ENCODE data around the gene MACROD1.

DNA sequence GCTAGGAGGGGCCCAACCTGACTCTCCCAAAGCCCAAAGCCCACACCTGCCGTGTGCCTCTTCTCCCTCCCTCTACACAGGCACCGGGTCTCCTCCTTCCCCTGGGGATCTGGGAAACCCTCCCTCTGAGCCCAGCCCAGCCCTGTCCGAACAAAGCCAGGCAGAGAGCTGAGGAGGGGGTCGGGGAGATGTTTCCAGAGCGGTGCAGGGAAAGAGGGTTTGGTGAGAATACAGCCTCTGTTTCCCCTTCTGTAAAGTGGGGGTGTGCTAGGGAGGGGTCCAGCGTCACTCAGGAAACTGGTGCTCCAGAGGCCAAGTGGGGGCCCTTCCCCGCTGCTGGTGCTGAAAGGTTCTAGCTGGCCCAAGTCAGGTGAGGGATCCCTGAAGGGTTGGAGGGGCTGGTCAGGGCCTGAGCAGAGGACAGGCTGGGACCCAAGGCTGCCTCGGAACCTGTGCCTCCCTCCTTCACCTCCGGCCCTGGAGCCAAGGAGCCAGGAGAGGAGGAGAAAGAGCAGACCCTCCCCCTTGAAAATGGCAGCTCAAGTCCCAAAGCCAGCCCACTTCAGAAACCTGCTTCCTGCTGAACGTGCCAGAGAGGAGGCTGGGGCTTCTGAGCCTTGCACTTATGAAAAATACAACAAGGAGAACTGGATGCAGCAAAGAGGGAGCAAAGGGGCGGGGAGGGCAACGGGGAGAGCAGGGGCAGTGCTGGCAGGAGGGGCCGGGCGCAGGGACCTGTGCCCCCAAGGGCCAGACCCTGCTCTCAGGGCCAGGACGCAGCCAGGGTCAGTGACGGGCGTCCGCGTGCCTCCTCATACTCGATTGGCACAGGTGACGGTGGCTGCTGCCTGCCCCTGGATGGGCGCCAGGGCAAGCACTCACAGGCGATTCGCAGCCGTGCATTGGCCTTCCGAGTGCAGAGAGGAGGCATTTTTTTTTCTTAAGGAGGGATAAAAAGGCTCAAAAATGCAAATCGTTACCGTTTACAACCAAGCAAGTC, 43.2 kb downstream of the MACROD1 start:
- TF ChIP-seq POLR2A (IDR thresholded peaks at IDR 0.05) (no peak), CTCF (IDR thresholded peaks at IDR 0.05) (no peak), POLR2AphosphoS5 (IDR thresholded peaks at IDR 0.05) (peak; percentile 24)

Measured in prostate gland (tissue), 2 donors.